ENCODE measurements around the gene PIP4K2A. TPM values are rescaled to one million over a fixed set of nuclear protein-coding genes. Genes with fewer than 3 reads are reported as not detected.
A peak's percentile ranks its signal among the peaks of the same experiment; 100 is the strongest.
"Not testable (repeated sequence)": the region's sequence is repeated elsewhere in the genome, so short reads cannot be mapped to it uniquely, and the experiment has no call there.

The PIP4K2A gene
- total and polyA plus RNA-seq, 5 experiments from 2014 or later: 54.3 to 169 (median 77.5) TPM

DNA sequence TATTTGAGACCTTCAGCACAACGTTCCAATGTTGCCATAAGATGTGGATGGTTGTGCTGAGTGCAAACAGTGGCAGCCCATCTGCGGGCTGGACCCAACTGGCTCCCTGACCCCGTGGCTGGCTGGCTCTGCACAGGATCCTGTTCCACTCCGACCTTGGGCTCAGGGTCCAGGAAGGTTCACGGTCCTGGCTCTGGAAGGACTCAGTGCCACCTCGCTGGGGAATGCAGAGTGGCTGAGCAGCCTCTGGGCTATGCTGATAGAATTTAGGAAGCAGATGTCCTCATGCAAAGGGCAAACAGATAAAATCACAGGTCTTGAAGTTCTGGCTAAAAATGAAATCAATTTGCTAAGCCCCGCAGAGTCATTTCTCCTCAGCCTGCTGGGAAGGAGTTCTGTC is 171.6 kb downstream of the PIP4K2A start:
- POLR2A ChIA-PET: no interaction called here

GRCh38 chr10:22541900-22542299 is 172.5 kb downstream of the PIP4K2A start:
- Mint-ChIP-seq H3K27me3 (no peaks in the 10 kb centered on the region), H3K36me3 (peaks cover 24 to 89% (median 42%) of the 10 kb centered on the region in 3 donors), H3K9me3 (no peaks in the 10 kb centered on the region), H3K4me3 (no peak overlapping the region), H3K27ac (peak overlapping the region in 7 of 10 donors; percentile 9 to 63 (median 44)), H3K4me1 (peaks cover 15 to 35% (median 20%) of the 10 kb centered on the region in 4 donors)
- DNase-seq (no peak), ATAC-seq (no peak)
- POLR2A ChIA-PET: no interaction called here

More for the DNA sequence above, 171.6 kb downstream of the PIP4K2A start:
- Mint-ChIP-seq H3K4me1 (peaks cover 17 to 42% (median 21%) of the 10 kb centered on the region in 4 donors), H3K4me3 (no peak overlapping the region), H3K27me3 (no peaks in the 10 kb centered on the region), H3K27ac (peak overlapping the region in 8 of 10 donors; percentile 4 to 89 (median 59)), H3K9me3 (no peaks in the 10 kb centered on the region), H3K36me3 (peaks cover 18 to 89% (median 40%) of the 10 kb centered on the region in 3 donors)
- ATAC-seq: no peak
- DNase-seq: no peak

DNA sequence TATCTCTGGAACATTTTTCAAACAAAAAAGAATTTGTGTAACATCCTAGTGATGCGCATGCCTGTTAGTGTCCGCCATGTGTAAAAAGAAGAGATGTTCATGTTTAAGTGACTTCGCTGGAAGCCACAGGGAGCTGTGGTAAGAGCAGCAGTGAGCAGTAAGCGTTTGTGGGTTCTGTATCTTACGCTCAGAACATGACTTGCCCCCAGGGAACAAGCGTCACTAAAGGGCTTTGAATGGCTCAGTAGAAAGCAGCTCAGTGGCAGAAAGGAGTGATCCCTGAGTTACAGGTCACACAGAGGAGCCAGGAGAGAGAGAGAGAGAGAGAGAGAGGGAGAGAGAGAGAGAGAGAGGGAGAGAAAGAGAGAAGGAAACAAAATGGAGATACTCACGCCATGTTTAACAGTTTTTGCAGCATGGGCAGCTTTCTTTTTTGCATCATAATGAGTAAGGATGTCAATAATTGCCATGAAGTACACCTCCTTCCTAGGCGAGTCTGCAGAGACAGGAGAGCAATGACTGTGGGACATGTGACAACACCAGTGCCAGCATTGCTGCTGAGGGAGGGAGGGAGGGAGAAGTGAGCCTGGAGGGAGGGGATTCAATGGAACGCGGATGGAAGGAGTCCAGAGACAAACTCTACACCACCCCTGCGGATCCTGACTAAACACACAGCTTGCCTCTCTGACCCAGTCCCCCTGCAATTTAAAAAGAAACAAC is 174.6 kb downstream of the PIP4K2A start:
- no peaks in the 10 kb centered on the region for H3K27me3 Mint-ChIP-seq
- no peak for DNase-seq
- peak overlapping the region in 1 of 10 donors; percentile 3 for H3K4me3 Mint-ChIP-seq
- POLR2A ChIA-PET: interaction anchor here (0.7 kb wide), 1 partner anchor 174 kb away, joined by 3 read pairs; no protein-coding TSS in a partner anchor
- H3K4me1 Mint-ChIP-seq: peaks cover 4 to 18% (median 13%) of the 10 kb centered on the region in 4 donors
- peaks cover 42 to 90% (median 57%) of the 10 kb centered on the region in 3 donors for H3K36me3 Mint-ChIP-seq
- peak overlapping the region in 8 of 10 donors; percentile 13 to 85 (median 68) for H3K27ac Mint-ChIP-seq
- no peak for ATAC-seq
- no peaks in the 10 kb centered on the region for H3K9me3 Mint-ChIP-seq

- peaks cover 0 to 16% (median 7%) of the 10 kb centered on the region in 4 donors for H3K4me1 Mint-ChIP-seq
Measured at GRCh38 chr10:22537810-22538209, 176.6 kb downstream of the PIP4K2A start.

GRCh38 chr10:22536620-22537019 is 177.8 kb downstream of the PIP4K2A start:
- Mint-ChIP-seq H3K27me3 (no peaks in the 10 kb centered on the region), H3K9me3 (no peaks in the 10 kb centered on the region), H3K27ac (no peak overlapping the region), H3K36me3 (peaks cover 43 to 79% (median 52%) of the 10 kb centered on the region in 3 donors), H3K4me3 (no peak overlapping the region), H3K4me1 (peaks cover 3 to 16% (median 6%) of the 10 kb centered on the region in 4 donors)
- ATAC-seq: no peak
- no peak for DNase-seq
- POLR2A ChIA-PET: interaction anchor here (0.6 kb wide), 1 partner anchor 977 kb away, joined by 3 read pairs; no protein-coding TSS in a partner anchor

More at GRCh38 chr10:22537810-22538209, 176.6 kb downstream of the PIP4K2A start:
- Mint-ChIP-seq H3K27me3 (no peaks in the 10 kb centered on the region), H3K27ac (peak overlapping the region in 4 of 10 donors; percentile 16 to 37 (median 24)), H3K4me3 (no peak overlapping the region), H3K36me3 (peaks cover 47 to 91% (median 57%) of the 10 kb centered on the region in 3 donors), H3K9me3 (no peaks in the 10 kb centered on the region)
- DNase-seq (no peak), ATAC-seq (no peak)
- POLR2A ChIA-PET: no interaction called here

- H3K9me3 Mint-ChIP-seq: peaks cover 0 to 12% (median 0%) of the 10 kb centered on the region in 9 donors
- POLR2A ChIA-PET: no interaction called here
- H3K4me3 Mint-ChIP-seq: no peak overlapping the region
- peak overlapping the region in 3 of 10 donors; percentile 1 to 71 (median 11) for H3K27ac Mint-ChIP-seq
- peaks cover 3 to 16% (median 5%) of the 10 kb centered on the region in 4 donors for H3K4me1 Mint-ChIP-seq
- H3K36me3 Mint-ChIP-seq: peaks cover 35 to 63% (median 44%) of the 10 kb centered on the region in 3 donors
- DNase-seq (no peak), ATAC-seq (no peak)
- no peaks in the 10 kb centered on the region for H3K27me3 Mint-ChIP-seq
Measured at GRCh38 chr10:22534849-22535604, 179.4 kb downstream of the PIP4K2A start.

- DNase-seq: no peak
- ATAC-seq: no peak
- Mint-ChIP-seq H3K27me3 (peaks cover 0 to 3% (median under 1%) of the 10 kb centered on the region in 5 donors), H3K36me3 (peaks cover 16 to 29% (median 24%) of the 10 kb centered on the region in 3 donors), H3K4me1 (peaks cover 2 to 16% (median 3%) of the 10 kb centered on the region in 4 donors), H3K4me3 (no peak overlapping the region), H3K27ac (peak overlapping the region in 2 of 10 donors; percentile 0 to 12), H3K9me3 (peaks cover 0 to 45% (median 6%) of the 10 kb centered on the region in 9 donors)
- POLR2A ChIA-PET: no interaction called here
Measured at GRCh38 chr10:22531441-22531840, 182.9 kb downstream of the PIP4K2A start.

DNA sequence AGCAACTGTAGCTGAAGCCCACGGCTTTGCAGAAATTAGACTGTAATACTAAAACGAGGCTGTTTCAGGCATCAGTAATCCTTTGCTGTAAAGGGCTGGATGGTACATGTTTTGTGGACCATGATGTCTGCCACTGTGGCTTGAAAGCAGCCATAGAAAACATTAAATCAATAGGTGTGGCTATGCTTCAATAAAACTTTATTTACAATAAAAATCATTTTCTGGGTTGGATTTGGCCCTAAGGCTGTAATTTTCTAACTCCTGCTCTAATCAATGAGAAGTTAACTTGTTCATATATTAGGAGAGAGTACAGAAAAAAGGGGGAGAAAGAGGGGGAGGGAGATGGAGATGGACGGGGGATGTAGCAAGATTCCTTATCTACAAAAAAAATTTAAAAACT is 183.4 kb downstream of the PIP4K2A start:
- POLR2A ChIA-PET: no interaction called here
- H3K27me3 Mint-ChIP-seq: peaks cover 0 to 4% (median 1%) of the 10 kb centered on the region in 5 donors
- H3K4me1 Mint-ChIP-seq: peaks cover 2 to 16% (median 3%) of the 10 kb centered on the region in 4 donors
- H3K36me3 Mint-ChIP-seq: peaks cover 12 to 24% (median 21%) of the 10 kb centered on the region in 3 donors
- ATAC-seq: no peak
- DNase-seq: no peak
- no peak overlapping the region for H3K4me3 Mint-ChIP-seq
- H3K9me3 Mint-ChIP-seq: peaks cover 0 to 49% (median 6%) of the 10 kb centered on the region in 9 donors
- H3K27ac Mint-ChIP-seq: no peak overlapping the region

DNA sequence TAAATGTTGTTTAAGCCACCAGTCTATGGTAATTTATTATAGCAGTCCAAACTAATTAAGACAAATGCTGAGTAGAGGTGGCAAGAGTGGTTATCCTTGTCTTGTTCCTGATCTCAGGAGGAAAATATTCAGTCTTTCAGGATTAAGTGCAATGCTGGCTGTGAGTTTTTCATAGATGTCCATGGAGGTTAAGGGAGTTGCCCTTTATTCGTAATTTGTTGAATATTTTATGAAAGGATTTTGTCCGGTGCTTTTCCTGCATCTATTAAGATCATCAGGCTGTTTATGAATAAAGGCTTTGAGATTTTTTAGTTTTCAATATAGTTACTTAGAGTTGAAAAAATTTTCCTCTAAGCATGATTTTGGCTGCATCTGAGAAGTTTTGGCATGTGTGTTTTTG is 186.9 kb downstream of the PIP4K2A start:
- Mint-ChIP-seq H3K27me3 (peaks cover 1 to 26% (median 8%) of the 10 kb centered on the region in 5 donors), H3K4me3 (no peak overlapping the region), H3K27ac (no peak overlapping the region), H3K36me3 (peaks cover 0 to 34% (median 12%) of the 10 kb centered on the region in 3 donors), H3K4me1 (peaks cover 0 to 3% (median 1%) of the 10 kb centered on the region in 4 donors), H3K9me3 (peaks cover 10 to 84% (median 31%) of the 10 kb centered on the region in 9 donors)
- ATAC-seq: no peak
- POLR2A ChIA-PET: no interaction called here
- no peak for DNase-seq

DNA sequence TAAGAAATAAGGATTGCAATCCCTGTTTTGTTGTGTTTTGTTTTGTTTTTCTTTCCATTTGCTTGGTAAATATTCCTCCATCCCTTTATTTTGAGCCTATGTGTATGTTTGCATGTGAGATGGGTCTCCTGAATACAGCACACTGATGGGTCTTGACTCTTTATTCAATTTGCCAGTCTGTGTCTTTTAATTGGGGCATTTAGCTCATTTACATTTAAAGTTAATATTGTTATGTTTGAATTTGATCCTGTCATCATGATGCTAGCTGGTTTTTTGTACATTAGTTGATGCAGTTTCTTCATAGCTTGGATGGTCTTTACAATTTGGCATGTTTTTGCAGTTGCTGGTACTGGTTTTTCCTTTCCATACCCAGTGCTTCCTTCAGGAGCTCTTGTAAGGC is 190.0 kb downstream of the PIP4K2A start:
- POLR2A ChIA-PET, H3K4me3 Mint-ChIP-seq, H3K27ac Mint-ChIP-seq, H3K4me1 Mint-ChIP-seq, ATAC-seq, DNase-seq: not testable (repeated sequence)
- peaks cover 0 to 40% (median 22%) of the 10 kb centered on the region in 3 donors for H3K36me3 Mint-ChIP-seq
- H3K9me3 Mint-ChIP-seq: peaks cover 11 to 92% (median 37%) of the 10 kb centered on the region in 9 donors
- peaks cover 1 to 26% (median 8%) of the 10 kb centered on the region in 5 donors for H3K27me3 Mint-ChIP-seq

- H3K27me3 Mint-ChIP-seq: peaks cover 2 to 27% (median 9%) of the 10 kb centered on the region in 5 donors
- ATAC-seq, POLR2A ChIA-PET, H3K4me1 Mint-ChIP-seq, DNase-seq, H3K4me3 Mint-ChIP-seq: not testable (repeated sequence)
- H3K9me3 Mint-ChIP-seq: peaks cover 11 to 59% (median 37%) of the 10 kb centered on the region in 9 donors
- peak overlapping the region in 1 of 10 donors; percentile 42 for H3K27ac Mint-ChIP-seq
- H3K36me3 Mint-ChIP-seq: peaks cover 0 to 34% (median 22%) of the 10 kb centered on the region in 3 donors
Measured at GRCh38 chr10:22520645-22521044, 193.7 kb downstream of the PIP4K2A start.

- Mint-ChIP-seq H3K27ac (no peak overlapping the region), H3K4me1 (no peaks in the 10 kb centered on the region), H3K4me3 (no peak overlapping the region), H3K9me3 (peaks cover 1 to 35% (median 18%) of the 10 kb centered on the region in 9 donors), H3K27me3 (peaks cover 12 to 21% (median 16%) of the 10 kb centered on the region in 5 donors), H3K36me3 (peaks cover 0 to 21% (median 13%) of the 10 kb centered on the region in 3 donors)
- POLR2A ChIA-PET: no interaction called here
- ATAC-seq (no peak), DNase-seq (no peak)
Measured at GRCh38 chr10:22518167-22518724, 196.1 kb downstream of the PIP4K2A start.

Data from naive thymus-derived CD8-positive, alpha-beta T cell (primary cell).